DND-41 (cell line): ENCODE data around the gene FAM20C.

Experiments
- ATAC-seq: fragments of 200-7000 bp; cut with Tn5 transposase; 3 replicates; pipeline ENCODE4 v1.9.1; 2021; ENCODE audit warnings: low read depth; ENCODE audit not compliant: insufficient read depth
- DNase-seq: peaks from one replicate; pipeline ENCODE4 v3.0.0-alpha.2; 2020
- H2AFZ ChIP-seq: 2 replicates; pipeline ENCODE4 v1.6.0; 2012; ENCODE audit warnings: low read depth, low read length
- H3K27ac ChIP-seq: 2 replicates; pipeline ENCODE4 v1.5.1; 2012; ENCODE audit warnings: low read length, inconsistent platforms
- H3K27me3 ChIP-seq: fragments of 200-600 bp; sonication (generic); 2 replicates; pipeline ENCODE4 v1.6.0; 2012; ENCODE audit warnings: low read length, mild to moderate bottlenecking, inconsistent platforms; ENCODE audit not compliant: insufficient read depth, poor library complexity
- H3K36me3 ChIP-seq: 2 replicates; pipeline ENCODE4 v1.5.1; 2012; ENCODE audit warnings: low read length, inconsistent platforms; ENCODE audit not compliant: insufficient read depth
- H3K4me1 ChIP-seq: 2 replicates; pipeline ENCODE4 v1.5.1; 2012; ENCODE audit warnings: mild to moderate bottlenecking, low read length; ENCODE audit not compliant: insufficient read depth
- H3K4me2 ChIP-seq: 2 replicates; pipeline ENCODE4 v1.6.0; 2012; ENCODE audit warnings: mild to moderate bottlenecking, moderate library complexity, low read length, inconsistent platforms; ENCODE audit not compliant: insufficient read depth
- H3K4me3 ChIP-seq, 2 experiments: fragments of 200-600 bp in 1 of 2; shearing (Covaris generic) in 1 of 2; 2 replicates each; pipeline ENCODE4 v1.5.1; 2012 to 2016; ENCODE audit warnings: inconsistent platforms in 2 of 2, low read length in 2 of 2, mild to moderate bottlenecking in 2 of 2, low read depth in 1 of 2, moderate library complexity in 1 of 2
- H3K79me2 ChIP-seq: 2 replicates; pipeline ENCODE4 v1.6.0; 2012; ENCODE audit warnings: low read length, inconsistent platforms; ENCODE audit not compliant: insufficient read depth
- H3K9ac ChIP-seq: 2 replicates; pipeline ENCODE4 v1.6.0; 2012; ENCODE audit warnings: low read depth, mild to moderate bottlenecking, inconsistent platforms, low read length, moderate library complexity
- H3K9me3 ChIP-seq: 2 replicates; pipeline ENCODE4 v1.5.1; 2012; ENCODE audit warnings: low read length, moderate library complexity, mild to moderate bottlenecking, inconsistent platforms; ENCODE audit not compliant: insufficient read depth, severe bottlenecking
- H4K20me1 ChIP-seq: 2 replicates; pipeline ENCODE4 v1.6.0; 2012; ENCODE audit warnings: low read length; ENCODE audit not compliant: insufficient read depth
- EZH2 ChIP-seq: IDR thresholded peaks from 3 replicates; pipeline ENCODE4 v1.6.1; 2012; ENCODE audit warnings: borderline replicate concordance, low read depth, mild to moderate bottlenecking, moderate library complexity, low read length, inconsistent platforms; ENCODE audit not compliant: severe bottlenecking
- TF ChIP-seq, protein P1 (sequence below): IDR thresholded peaks from 2 replicates; pipeline ENCODE4 v1.5.1; 2012; ENCODE audit warnings: borderline replicate concordance, low read length, moderate library complexity, mild to moderate bottlenecking; ENCODE audit not compliant: poor library complexity, severe bottlenecking; ENCODE audit errors: extremely low read depth

FAM20C gene

GRCh38 chr7:216360-217300, 24.3 kb downstream of the FAM20C start:
- Histone ChIP-seq H3K27me3 (no peaks in the 10 kb centered on the region), H3K4me3 (no peak overlapping the region), H3K36me3 (no peaks in the 10 kb centered on the region), H4K20me1 (peaks cover 2% of the 10 kb centered on the region; the same call in 1 of the 2 replicates), H3K9me3 (no peaks in the 10 kb centered on the region), H3K79me2 (no peaks in the 10 kb centered on the region), H3K4me1 (no peaks in the 10 kb centered on the region), H3K4me2 (no peak overlapping the region), H2AFZ (no peak overlapping the region), H3K9ac (no peak overlapping the region), H3K27ac (no peak overlapping the region)
- ATAC-seq (no peak), DNase-seq (no peak)
- TF ChIP-seq, protein P1, sequence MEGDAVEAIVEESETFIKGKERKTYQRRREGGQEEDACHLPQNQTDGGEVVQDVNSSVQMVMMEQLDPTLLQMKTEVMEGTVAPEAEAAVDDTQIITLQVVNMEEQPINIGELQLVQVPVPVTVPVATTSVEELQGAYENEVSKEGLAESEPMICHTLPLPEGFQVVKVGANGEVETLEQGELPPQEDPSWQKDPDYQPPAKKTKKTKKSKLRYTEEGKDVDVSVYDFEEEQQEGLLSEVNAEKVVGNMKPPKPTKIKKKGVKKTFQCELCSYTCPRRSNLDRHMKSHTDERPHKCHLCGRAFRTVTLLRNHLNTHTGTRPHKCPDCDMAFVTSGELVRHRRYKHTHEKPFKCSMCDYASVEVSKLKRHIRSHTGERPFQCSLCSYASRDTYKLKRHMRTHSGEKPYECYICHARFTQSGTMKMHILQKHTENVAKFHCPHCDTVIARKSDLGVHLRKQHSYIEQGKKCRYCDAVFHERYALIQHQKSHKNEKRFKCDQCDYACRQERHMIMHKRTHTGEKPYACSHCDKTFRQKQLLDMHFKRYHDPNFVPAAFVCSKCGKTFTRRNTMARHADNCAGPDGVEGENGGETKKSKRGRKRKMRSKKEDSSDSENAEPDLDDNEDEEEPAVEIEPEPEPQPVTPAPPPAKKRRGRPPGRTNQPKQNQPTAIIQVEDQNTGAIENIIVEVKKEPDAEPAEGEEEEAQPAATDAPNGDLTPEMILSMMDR: no peak
- TF ChIP-seq EZH2: no peak

DNA sequence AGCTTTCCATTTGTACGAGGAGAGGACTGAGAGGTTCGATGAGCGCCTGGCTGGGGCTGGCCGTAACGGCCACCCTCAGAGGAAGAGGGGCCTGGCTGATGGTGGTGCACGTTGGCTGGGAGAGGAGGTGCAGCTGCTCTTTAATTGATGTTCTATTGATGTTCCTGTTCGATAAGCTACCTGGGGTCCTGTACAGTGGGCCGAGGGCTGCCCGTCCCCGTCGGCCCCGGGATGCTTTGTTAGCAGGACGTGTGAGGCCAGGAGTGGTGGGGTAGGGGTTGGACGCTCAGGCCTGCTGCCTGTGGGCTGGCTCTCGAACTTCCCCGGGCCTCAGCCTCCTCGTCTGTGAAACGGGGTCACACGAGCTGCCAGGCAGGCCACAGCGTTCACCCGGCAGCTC, 25.4 kb downstream of the FAM20C start:
- TF ChIP-seq, protein P1: no peak
- no peak for TF ChIP-seq EZH2
- H3K9me3 ChIP-seq: no peaks in the 10 kb centered on the region
- no peak for ATAC-seq
- no peaks in the 10 kb centered on the region for H3K4me1 ChIP-seq
- DNase-seq: no peak
- no peak overlapping the region for H3K9ac ChIP-seq
- H3K79me2 ChIP-seq: no peaks in the 10 kb centered on the region
- no peak overlapping the region for H3K27ac ChIP-seq
- no peaks in the 10 kb centered on the region for H3K27me3 ChIP-seq
- peaks cover 2% of the 10 kb centered on the region; the same call in 1 of the 2 replicates for H4K20me1 ChIP-seq
- no peak overlapping the region for H2AFZ ChIP-seq
- no peak overlapping the region for H3K4me3 ChIP-seq
- no peaks in the 10 kb centered on the region for H3K36me3 ChIP-seq
- no peak overlapping the region for H3K4me2 ChIP-seq

- no peak overlapping the region for H3K4me3 ChIP-seq
- no peak for TF ChIP-seq EZH2
- TF ChIP-seq, protein P1: no peak
- H3K79me2 ChIP-seq: no peaks in the 10 kb centered on the region
- H3K4me2 ChIP-seq: no peak overlapping the region
- no peaks in the 10 kb centered on the region for H3K9me3 ChIP-seq
- H3K27ac ChIP-seq: no peak overlapping the region
- ATAC-seq (no peak), DNase-seq (no peak)
- H4K20me1 ChIP-seq: peaks cover 2% of the 10 kb centered on the region; the same call in 1 of the 2 replicates
- H3K4me1 ChIP-seq: no peaks in the 10 kb centered on the region
- H3K36me3 ChIP-seq: no peaks in the 10 kb centered on the region
- no peak overlapping the region for H3K9ac ChIP-seq
- H2AFZ ChIP-seq: no peak overlapping the region
- H3K27me3 ChIP-seq: no peaks in the 10 kb centered on the region
Measured at GRCh38 chr7:218316-218715, 25.9 kb downstream of the FAM20C start.
